NT2/D1 (cell line): ENCODE results near the gene MT1A.

Experiments
- YY1 ChIP-seq: IDR thresholded peaks from 2 replicates; pipeline ENCODE4 v1.6.1; 2011; ENCODE audit not compliant: insufficient read length, insufficient read depth
- ZNF274 ChIP-seq: IDR thresholded peaks from 2 replicates; pipeline ENCODE4 v1.6.1; 2011; ENCODE audit warnings: mild to moderate bottlenecking, low read depth, low read length

- TF ChIP-seq YY1 (no peak), ZNF274 (no peak)
These were observed 49.7 kb upstream of the MT1A start for GRCh38 chr16:56588781-56589140.
